Measurements from ENCODE around the gene SSRP1.

DNA sequence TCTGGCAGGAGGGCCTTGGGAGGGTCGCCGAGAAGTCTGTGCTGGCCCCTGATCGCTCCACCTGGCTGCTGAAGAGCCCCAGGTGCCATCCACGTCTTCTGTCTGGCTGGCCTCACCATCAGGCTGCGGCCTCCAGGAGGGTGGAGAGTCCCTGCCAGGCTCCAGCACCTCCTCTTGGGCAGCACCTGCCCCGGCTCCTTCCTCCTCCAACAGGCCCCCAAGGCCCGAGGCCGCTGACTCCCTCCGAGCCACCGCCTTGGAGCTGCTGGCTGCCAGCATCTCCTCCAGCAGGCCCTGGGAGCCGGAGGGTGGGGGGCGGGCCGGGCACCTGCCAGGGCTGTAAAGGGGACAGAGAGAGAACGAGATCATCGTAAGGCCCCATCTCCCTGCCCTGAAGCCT, 33.2 kb downstream of the SSRP1 start:
- TF ChIP-seq, protein P1, sequence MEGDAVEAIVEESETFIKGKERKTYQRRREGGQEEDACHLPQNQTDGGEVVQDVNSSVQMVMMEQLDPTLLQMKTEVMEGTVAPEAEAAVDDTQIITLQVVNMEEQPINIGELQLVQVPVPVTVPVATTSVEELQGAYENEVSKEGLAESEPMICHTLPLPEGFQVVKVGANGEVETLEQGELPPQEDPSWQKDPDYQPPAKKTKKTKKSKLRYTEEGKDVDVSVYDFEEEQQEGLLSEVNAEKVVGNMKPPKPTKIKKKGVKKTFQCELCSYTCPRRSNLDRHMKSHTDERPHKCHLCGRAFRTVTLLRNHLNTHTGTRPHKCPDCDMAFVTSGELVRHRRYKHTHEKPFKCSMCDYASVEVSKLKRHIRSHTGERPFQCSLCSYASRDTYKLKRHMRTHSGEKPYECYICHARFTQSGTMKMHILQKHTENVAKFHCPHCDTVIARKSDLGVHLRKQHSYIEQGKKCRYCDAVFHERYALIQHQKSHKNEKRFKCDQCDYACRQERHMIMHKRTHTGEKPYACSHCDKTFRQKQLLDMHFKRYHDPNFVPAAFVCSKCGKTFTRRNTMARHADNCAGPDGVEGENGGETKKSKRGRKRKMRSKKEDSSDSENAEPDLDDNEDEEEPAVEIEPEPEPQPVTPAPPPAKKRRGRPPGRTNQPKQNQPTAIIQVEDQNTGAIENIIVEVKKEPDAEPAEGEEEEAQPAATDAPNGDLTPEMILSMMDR (conservative IDR thresholded peaks at IDR 0.05; ENCODE audit: low read depth in 2 of 2) = no peak
- TF ChIP-seq EZH2 (IDR thresholded peaks at IDR 0.05; ENCODE audit: low read depth, unreplicated experiment) (no peak), STAT1 (IDR thresholded peaks at IDR 0.05; ENCODE audit: unreplicated experiment) (no peak), JUNB (IDR thresholded peaks at IDR 0.05; ENCODE audit: unreplicated experiment) (no peak), EZH2phosphoT487 (IDR thresholded peaks at IDR 0.05; ENCODE audit: unreplicated experiment) (no peak), ZNF462 (CRISPR knock-in tag; IDR thresholded peaks at IDR 0.05) (no peak), POLR2AphosphoS5 (IDR thresholded peaks at IDR 0.05; ENCODE audit: low read depth) (no peak), CREB1 (CRISPR knock-in tag; IDR thresholded peaks at IDR 0.05; ENCODE audit: low read depth) (no peak), ZNF114 (CRISPR knock-in tag; IDR thresholded peaks at IDR 0.05) (no peak), ETS1 (IDR thresholded peaks at IDR 0.05) (no peak), ZNF331 (CRISPR knock-in tag; IDR thresholded peaks at IDR 0.05; ENCODE audit: low read depth) (no peak)
- TF ChIP-seq, protein P2, sequence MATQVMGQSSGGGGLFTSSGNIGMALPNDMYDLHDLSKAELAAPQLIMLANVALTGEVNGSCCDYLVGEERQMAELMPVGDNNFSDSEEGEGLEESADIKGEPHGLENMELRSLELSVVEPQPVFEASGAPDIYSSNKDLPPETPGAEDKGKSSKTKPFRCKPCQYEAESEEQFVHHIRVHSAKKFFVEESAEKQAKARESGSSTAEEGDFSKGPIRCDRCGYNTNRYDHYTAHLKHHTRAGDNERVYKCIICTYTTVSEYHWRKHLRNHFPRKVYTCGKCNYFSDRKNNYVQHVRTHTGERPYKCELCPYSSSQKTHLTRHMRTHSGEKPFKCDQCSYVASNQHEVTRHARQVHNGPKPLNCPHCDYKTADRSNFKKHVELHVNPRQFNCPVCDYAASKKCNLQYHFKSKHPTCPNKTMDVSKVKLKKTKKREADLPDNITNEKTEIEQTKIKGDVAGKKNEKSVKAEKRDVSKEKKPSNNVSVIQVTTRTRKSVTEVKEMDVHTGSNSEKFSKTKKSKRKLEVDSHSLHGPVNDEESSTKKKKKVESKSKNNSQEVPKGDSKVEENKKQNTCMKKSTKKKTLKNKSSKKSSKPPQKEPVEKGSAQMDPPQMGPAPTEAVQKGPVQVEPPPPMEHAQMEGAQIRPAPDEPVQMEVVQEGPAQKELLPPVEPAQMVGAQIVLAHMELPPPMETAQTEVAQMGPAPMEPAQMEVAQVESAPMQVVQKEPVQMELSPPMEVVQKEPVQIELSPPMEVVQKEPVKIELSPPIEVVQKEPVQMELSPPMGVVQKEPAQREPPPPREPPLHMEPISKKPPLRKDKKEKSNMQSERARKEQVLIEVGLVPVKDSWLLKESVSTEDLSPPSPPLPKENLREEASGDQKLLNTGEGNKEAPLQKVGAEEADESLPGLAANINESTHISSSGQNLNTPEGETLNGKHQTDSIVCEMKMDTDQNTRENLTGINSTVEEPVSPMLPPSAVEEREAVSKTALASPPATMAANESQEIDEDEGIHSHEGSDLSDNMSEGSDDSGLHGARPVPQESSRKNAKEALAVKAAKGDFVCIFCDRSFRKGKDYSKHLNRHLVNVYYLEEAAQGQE (IDR thresholded peaks at IDR 0.05; ENCODE audit: unreplicated experiment) = no peak
